Measurements from ENCODE around the gene NPTX2.

GRCh38 chr7:98630770-98631169 is 13.7 kb downstream of the NPTX2 start:
- no peak for TF ChIP-seq CTCF (conservative IDR thresholded peaks at IDR 0.05 in 1 of 2, IDR thresholded peaks at IDR 0.05 in 1 of 2; ENCODE audit: extremely low read depth in 1 of 2, insufficient read depth in 1 of 2, low read depth in 1 of 2, low read length in 2 of 2)
- no peak for TF ChIP-seq EZH2 (IDR thresholded peaks at IDR 0.05; ENCODE audit: borderline replicate concordance, low read length)

All from mammary epithelial cell (primary cell).